HG02943 (cell line): ENCODE measurements around the gene MIPEP.
"Not testable (repeated sequence)": the region's sequence is repeated elsewhere in the genome, so short reads cannot be mapped to it uniquely, and the experiment has no call there.

Source experiments
- ATAC-seq: cut with Tn5 transposase; IDR thresholded peaks from one replicate; pipeline ENCODE4 v1.9.1; 2021; ENCODE audit warnings: mild to moderate bottlenecking, low read depth, moderate library complexity; ENCODE audit not compliant: unreplicated experiment

The MIPEP gene

DNA sequence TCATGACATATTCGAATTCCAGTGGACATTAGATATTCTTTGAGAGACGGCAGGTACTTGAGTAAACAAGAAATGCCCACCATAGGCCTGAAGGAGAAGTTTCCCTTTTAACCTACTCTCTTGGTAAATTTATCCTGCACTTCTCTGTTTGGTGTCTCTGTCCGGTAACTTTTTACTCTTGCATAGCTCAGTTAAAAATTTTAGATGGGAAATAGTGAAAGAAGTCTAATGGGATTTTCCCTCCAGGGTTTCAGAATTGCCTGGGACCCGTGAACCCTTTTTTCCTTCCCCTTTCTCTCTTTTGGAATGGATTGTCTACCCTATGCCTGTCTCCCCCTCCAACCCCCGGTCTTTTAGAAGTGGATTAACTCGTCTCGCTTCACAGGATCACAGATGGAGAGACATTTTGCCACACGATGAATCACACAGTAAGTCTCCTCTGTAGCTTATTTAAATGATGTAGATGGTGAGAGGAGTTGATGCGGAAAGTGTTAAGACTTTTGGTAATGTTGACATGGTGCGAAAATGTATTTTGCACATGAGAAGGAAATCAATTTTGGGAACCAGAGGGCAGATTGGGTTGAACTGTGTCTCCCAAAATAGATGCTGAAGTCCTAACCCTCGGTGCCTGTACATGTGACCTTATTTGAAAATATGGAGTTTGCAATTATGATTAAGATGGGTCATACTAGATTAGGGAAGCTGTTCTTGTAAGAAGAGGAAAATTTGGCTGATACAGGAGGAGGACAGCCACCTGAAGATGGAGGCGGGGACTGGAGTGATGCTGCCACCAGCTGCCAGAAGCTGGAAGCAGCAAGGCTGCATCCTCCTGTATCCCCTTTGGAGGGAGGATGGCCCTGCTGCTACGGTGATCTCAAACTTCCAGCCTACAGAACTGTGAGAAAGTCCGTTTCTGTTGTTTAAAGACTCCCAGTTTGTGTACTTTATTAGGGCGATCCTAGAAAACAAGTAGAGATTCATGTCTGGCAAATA lies 711 bp upstream of the MIPEP start:
- ATAC-seq = no peak

DNA sequence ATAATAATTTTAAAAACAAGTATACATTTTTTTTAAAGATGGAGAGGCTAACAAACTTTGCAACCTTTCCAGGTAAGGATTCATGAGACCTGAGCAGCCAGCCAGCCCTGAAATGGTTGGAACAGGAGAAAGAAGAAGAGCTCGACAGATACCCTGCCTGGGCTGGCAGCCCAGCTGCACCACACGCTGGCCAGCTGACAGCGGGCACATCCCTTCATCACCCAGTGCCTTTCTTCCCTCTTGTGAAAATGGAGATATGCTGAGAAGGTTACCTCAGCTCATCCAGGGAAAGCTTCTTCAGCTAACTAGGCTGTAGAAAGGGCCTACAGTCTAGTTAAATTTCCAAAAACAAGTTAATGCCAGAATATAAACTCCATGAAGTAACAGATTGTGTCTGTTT lies 4.8 kb downstream of the MIPEP start:
- not testable (repeated sequence) for ATAC-seq

DNA sequence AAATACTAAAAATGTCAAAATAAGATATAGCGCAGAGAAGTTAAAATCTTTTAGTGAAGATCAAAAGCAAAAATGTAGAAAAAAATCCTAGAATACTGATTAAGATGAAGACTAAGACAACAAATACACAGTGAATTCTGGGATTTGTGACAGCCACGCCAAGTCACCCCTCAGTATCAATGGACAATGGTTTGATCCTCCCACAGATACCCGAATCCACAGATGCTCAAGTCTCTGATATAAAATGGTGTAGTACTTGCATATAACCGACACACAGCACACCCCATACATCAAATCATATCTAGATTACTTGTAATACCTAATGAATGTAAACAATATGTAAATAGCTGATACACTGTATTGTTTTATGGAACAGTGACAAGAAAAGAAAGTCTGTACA lies 5.9 kb downstream of the MIPEP start:
- ATAC-seq = no peak

DNA sequence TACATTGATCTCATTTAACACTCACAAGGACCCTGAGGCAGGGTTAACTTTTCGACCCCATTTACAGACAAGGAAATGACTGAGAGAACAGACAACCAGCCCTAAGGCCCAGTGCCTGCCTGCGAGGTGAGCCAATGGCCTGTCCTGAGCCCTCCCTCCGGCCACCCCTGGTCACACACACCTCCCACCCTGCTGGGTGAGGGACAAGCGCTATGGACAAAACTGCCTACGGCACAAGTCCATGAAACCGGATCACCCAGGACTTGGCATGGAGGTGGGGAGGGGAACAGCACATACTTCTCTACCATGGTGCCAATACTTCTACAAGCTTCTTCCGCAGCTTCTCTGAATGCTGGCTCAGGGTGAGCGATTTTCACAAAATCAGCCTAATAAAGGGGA lies 7.8 kb downstream of the MIPEP start:
- not testable (repeated sequence) for ATAC-seq

DNA sequence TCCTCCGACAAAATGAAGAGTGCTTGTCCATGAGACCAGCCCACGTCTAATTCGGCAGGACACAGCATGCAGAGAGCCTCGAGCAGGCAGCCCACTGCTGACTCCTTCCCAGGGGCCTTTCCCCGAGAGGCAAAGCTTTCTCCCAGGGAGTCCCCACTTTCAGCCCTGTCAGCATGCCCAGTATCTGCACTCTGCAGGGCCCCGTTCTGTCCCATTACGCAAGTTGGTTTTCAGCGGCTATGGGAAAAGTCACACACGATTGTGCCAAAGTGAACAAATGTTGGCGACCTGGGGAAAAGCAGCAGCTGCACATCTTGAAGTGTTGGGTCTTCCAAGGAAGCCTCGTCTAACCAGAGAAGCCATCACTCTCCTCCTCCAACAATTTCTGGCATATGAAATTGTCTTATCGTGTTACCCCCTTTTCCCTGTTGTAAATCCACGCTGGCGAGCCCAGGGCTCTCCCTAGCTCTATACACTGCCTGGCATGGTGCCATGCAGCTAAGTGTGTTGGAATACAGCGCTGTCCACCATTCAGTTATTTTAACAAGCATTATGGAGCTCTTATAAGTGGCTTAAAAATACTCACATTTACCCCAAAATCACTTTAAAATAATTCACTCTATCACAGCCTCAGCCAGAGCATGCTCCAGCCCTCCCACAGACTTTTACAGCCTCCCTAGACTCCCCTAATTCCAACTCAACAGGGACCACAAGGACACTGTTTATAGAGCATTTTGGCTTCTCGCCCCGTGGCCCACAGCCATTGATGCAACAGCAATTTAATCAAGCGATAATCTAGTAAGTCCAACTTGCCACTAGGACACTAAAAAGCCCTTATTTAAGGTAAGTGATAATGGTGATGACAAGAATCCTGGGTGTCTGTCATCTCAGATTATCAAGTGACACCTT lies 8.5 kb downstream of the MIPEP start:
- not testable (repeated sequence) for ATAC-seq

DNA sequence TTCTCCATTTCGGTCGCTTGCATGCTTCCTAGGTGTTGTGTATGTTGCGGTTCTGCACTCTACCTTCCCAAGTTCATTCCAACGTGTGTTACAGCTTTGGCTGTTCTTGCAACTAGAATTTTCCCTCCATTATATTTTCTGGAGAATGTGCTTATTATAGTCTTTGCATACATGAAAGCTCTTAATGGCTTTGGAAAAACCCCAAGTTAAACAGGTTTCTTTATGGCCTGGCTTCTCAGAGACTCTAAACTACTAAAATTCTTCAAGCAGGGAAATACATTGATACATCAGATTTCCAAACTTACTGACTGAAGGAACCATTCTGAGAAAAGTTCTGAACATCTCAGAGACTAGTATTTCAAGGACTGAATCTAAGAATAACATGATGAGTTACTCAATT lies 11.9 kb downstream of the MIPEP start:
- ATAC-seq = no peak

DNA sequence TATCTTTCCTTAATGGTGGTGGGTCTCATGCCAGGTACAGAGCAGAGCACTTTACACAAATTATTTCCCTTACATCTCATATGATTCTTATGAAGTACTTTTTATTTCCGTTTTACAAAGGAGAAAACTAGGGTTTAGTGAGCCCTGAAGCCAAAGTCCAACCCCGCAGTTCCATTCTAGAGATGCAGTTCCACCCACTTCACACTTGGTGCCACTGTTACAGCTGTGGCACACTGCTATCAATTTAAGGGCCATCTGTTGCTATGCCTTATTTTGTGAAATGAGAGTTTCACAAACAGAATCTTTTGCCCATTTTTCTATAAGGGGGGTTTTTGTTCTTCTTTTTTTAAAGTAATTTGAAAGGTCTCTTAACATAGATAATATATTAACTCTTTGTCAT lies 12.9 kb downstream of the MIPEP start:
- ATAC-seq = no peak

DNA sequence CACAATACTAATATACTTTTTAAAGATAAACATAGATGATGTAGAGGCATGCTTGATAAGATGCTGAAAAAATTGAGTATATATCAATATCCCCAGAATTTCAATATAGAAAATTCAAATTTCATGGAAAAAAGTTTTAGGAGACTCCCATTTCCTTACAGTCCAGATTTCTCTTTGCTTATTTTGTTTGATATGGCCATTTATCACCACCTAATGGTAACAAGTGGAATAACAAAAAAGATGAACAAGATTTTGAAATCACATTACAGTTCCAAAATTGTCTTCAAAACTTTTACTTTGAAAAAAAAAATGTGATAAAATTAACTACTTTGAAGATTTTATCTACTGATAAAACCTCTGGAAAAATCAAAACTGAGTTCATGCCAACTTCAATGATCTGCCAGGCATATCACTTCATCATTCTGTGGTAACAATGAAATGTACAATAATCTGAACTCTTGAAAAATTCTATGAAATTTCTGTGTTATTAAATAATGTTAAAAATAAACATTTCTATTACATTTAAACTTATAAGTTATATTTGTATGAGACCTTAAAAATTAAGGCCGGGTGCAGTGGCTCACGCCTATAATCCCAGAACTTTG lies 17.5 kb downstream of the MIPEP start:
- no peak for ATAC-seq

DNA sequence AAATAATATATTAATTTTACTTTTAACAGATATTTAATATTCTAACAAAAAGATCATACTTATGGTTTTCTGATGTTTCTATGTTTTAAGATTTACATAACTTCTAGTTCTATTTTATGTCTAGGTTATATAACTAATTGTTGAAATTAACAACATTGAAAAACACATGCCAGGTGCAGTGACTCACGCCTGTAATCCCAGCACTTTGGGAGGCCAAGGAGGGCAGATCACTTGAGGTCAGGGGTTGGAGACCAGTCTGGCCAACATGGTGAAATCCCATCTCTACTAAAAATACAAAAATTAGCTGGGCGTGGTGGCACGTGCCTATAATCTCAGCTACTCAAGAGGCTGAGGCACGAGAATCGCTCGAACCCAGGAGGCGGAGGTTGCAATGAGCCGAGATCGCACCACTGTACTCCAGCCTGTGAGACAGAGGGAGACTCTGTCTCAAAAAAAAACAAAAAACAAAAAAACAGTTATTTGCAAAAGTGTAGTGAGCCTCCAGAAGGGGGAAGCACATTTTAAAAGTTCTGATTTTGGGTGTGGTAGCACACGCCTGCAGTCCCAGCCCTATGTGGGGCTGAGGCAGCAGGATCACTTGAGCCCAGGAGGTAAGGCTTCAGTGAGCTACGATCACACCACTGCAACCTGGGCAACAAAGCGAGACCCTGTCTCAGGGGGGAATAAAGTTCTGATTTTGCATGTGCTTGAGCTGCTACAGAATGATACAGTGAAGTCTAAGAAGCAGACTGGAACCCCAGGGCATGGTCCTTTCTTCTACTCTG lies 18.7 kb downstream of the MIPEP start:
- no peak for ATAC-seq

DNA sequence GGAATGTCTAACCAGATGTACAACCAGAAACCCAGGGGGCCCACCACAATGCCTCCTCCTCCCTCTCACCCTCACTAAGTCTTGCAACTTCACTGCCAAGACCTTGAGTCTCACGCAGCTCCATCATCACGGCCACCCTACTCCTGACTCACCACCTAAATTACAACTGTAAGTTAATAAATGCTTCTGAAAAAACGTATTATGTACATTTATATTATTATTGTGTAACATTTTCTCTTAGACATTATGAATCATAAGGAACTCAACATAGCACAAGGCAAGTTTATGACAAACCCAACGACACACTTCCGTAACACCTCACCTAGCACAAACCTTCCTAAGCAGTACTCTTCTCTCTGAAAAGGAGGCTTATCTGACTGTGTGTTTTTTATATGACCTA lies 20.7 kb downstream of the MIPEP start:
- no peak for ATAC-seq

DNA sequence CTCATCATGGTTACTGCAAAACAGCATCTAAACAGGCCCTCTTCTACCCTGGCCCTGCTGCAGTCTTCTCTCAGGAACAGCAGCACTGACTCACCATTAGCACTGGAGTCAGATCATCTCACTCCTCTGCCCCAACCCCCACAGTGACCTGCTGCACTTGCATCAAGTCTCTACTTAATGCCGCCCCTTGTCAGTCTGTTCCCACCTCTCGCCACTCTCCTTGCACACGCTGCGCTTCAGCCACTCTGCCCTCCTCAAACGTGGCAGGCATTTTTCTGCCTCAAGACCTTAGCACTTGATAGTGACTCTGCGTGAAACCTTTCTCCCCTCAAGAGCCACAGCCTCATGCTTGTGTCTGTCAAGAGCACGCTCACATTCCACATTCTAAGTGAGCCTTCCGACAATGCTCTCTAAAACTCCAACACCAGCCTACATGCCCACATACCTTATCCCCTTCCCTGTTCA lies 22.1 kb downstream of the MIPEP start:
- ATAC-seq = no peak

DNA sequence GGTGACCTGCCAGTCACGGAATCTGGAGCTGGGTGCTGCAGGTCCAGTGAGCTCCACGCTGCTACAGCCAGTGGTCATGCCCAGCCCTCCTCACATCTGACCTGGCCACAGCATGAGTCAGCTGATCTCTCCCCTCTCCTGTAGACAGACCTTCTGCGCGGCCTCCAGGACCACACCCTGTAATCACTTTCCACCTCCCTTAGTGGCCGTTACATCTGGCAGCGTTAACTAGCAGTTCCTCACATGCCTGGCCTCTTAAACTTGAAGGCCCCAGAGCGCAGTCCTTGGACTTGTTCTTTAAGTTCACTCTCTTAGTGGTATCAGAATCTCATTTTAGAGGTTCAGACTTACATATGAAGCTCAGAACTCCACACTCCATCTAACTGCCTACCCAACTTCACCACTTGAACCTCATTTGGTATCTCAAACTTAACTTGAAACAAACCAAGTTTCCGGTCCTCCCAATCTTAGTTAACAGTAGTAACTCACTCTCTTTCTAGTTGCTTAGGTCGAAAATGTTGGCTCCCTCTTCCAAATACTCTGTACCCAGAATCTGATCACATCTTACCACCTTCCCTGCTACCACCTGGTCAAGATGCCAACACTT lies 22.7 kb downstream of the MIPEP start:
- ATAC-seq = no peak

DNA sequence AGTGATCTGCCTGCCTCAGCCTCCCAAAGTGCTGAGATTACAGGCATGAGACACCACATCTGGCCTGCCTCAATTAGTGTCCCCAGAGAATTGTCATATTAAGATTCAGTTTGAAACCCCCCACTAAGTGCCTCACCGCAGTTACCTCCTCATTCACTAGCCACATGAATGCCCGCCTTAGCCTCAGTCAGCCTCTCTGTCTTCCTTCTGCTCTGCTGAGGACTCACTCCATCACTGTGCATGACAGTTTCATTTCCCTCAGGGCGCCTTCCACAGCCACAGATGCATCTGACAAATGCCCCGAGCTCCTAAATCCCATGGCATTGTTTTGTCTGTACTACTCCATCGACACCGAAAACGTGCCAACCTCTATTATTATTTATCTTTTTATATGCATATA lies 23.3 kb downstream of the MIPEP start:
- ATAC-seq = no peak

DNA sequence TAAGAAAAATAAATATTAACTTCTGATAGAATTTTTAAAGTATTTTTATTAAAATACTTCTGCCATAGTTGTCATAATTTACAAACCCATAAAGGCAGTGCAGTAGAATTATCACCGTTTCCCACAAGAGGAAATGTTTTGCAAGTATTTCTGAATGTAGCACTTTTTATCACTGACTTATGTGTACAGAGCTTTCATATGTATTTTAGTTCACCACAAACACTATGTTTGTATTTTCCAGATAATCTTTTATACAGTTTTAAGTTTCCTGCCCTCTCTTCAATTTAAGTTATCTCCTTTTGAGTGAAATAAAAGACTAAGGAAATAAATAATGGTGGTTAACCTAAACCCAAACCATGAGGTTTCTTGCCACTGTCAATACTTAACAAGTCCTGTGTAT lies 24.2 kb downstream of the MIPEP start:
- ATAC-seq = no peak

DNA sequence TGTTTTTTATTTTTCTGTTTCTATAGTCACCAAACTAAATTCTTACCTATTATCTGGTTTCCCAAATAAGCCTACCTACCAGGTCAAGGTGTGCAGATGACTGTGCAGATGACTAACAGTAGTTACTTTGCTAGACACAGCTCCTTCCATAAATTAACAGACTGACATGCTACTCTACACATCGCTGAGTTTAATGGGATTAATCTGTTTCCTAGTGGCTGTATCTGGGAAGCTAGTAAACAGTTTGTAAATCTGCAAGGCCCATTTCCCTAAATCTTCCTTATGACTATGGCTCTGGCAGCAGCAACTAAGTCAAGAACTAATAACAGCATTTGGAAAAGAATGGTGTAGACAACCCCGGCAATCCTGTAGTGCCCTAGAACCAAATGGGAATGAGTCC lies 27.9 kb downstream of the MIPEP start:
- no peak for ATAC-seq

DNA sequence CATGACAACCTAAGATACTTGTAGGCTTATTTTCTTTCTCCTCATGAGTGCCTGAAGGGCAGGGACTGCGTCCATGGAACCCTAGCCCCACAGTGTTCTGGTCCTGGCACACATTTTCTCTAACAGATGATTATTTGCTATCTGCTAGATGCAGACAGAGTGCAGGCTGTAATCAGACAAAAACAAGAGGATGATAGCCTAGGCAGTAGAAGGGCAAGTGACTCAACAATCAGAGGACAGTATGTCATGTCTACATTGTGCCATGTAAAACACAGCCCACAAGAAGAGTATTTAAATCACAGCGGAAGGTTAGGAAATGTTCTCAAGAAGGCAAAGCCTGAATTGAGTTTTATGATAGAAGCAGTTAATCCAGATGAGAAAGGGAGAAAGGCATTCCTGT lies 29.3 kb downstream of the MIPEP start:
- ATAC-seq = no peak

DNA sequence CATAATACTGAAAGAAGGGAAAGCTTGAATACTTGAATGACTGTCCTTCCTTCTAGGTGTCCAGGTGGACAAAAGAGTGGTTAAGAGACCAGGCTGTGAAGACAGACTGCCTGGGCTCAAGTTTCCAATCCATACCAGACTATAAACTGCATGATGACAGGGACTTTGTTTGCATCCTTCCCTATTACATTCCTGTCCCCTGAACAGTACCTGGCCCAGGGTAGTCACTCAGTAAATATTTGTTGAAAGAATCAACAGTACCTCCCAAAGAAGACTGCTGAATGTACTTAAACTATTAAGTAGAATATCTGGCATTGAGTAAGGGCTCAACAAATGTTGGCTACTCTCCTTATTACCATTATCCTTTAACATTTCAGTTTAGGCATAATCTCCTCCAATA lies 29.7 kb downstream of the MIPEP start:
- no peak for ATAC-seq

DNA sequence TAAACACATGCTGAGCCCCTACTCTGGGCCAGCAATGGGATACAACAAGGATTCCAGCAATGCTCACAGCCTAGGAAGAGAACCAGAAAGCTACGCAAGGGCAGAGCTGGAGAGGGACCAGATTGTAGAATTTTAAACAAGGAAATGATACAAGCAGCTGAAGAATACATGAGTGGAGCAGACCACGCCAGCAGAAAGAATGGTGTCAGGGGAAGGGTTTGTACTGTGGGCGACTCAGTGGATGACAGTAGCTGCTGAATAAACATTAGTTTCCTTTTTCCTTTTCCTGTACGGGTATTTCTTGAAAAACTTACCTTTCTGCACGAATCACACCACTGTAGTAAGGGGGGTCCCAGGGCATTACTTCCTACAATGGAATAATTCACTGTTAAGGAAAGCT lies 30.7 kb downstream of the MIPEP start:
- ATAC-seq = no peak

DNA sequence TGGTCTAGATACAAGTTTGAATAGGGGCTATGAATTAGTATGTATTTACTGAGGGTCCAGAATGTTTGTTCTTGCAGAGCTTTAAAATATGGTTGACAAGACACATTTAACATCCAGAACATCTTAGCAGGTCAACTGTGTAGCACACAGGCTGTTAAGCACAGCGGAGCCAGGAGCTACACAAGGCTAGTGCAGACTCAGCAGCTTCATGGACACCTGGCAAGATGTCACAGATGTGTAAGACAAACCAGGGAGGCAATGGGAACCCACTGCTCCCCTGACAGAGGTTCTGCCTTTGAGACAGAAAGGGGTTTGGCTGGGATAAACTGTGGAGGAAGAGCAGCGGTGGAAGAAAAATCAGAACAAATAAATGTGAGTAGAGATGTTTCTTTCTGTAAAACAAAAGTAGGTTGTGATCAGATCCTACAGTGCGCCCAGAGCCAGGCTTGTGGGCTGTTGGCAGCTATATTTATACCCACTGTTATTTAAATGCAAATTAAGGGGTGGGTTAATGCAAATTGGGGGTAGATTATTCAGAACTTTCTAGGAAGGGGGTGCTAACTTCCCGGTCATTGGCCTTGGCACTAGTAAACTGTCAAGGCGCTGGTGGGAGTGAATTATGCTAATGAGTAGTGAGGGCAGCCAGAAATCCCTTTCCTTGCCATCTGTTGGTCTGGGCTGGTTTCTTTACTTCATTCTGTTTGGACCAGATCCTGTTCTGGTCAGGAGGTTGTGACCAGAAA lies 33.0 kb downstream of the MIPEP start:
- no peak for ATAC-seq
